Lung (tissue), 12 donors: ENCODE data around the gene OR51V1. TPM values are rescaled to one million over a fixed set of nuclear protein-coding genes. Genes with fewer than 3 reads are reported as not detected.

Source experiments
- ATAC-seq: fragments of 200-7000 bp; cut with Tn5 transposase; one replicate; pipeline ENCODE4 v1.9.1; 2020; ENCODE audit warnings: moderate number of reproducible peaks; ENCODE audit not compliant: insufficient read depth, low FRiP score
- DNase-seq, 3 donors: peaks; one replicate each; pipeline ENCODE4 v3.0.0-alpha.2; 2013 to 2017
- H3K27ac ChIP-seq, 2 donors: one replicate each; pipeline ENCODE4 v1.5.1; 2013; ENCODE audit warnings: mild to moderate bottlenecking in 2 of 2, moderate library complexity in 2 of 2, control low read depth in 1 of 2, inconsistent platforms in 1 of 2, low read depth in 1 of 2, low read length in 1 of 2
- H3K27me3 ChIP-seq, 3 donors: one replicate each; pipeline ENCODE4 v1.5.1; 2013; ENCODE audit warnings: low read length in 2 of 3; ENCODE audit not compliant: control insufficient read depth in 3 of 3, insufficient read depth in 3 of 3
- H3K36me3 ChIP-seq, 4 donors: one replicate each; pipeline ENCODE4 v1.5.1; 2013; ENCODE audit warnings: low read length in 4 of 4, mild to moderate bottlenecking in 1 of 4, moderate library complexity in 1 of 4; ENCODE audit not compliant: control insufficient read depth in 4 of 4, insufficient read depth in 4 of 4
- H3K4me1 ChIP-seq, 5 donors: one replicate each; pipeline ENCODE4 v1.5.1; 2013; ENCODE audit warnings: low read length in 5 of 5, mild to moderate bottlenecking in 2 of 5, moderate library complexity in 1 of 5; ENCODE audit not compliant: control insufficient read depth in 5 of 5, insufficient read depth in 5 of 5
- H3K4me3 ChIP-seq: one replicate; pipeline ENCODE4 v1.5.1; 2013; ENCODE audit warnings: mild to moderate bottlenecking, control low read depth, moderate library complexity
- H3K9ac ChIP-seq, 2 donors: one replicate each; pipeline ENCODE4 v1.5.1; 2013; ENCODE audit warnings: low read length in 2 of 2, control low read depth in 1 of 2; ENCODE audit not compliant: insufficient read depth in 1 of 2
- H3K9me3 ChIP-seq, 4 donors: one replicate each; pipeline ENCODE4 v1.5.1; 2013; ENCODE audit warnings: low read length in 3 of 4, mild to moderate bottlenecking in 1 of 4, moderate library complexity in 1 of 4; ENCODE audit not compliant: control insufficient read depth in 4 of 4, insufficient read depth in 3 of 4
- WGBS, 2 donors: extraction: QIAGEN DNeasy Blood & Tissue Kit; methylation state at CpG; one replicate each; pipeline ENCODE4 v1.1.7; 2013; 5-methylcytosine and 5-hydroxymethylcytosine counted together
- polyA plus RNA-seq, 2 donors: library from polyadenylated mRNA; stranded (reverse); fragments of 200-250 nt; gene quantifications; one replicate each; pipeline ENCODE4 v1.2.1, GENCODE V29; 2013
- total RNA-seq, 2 donors: library from RNA; depleted of rRNA in 1 of 2; stranded (reverse); fragments of >200 nt in 1 of 2; gene quantifications; one replicate each; pipeline ENCODE4 v1.2.1, GENCODE V29; 2014 to 2021
- TF ChIP-seq, protein P1 (sequence below): IDR thresholded peaks from 2 replicates; pipeline ENCODE4 v1.5.1; 2012; ENCODE audit warnings: mild to moderate bottlenecking; ENCODE audit errors: control extremely low read depth, extremely low read depth
- donor health status: control.
- donor health status: control.
- donor health status: Bipolar disorder and iron deficiency.
- donor health status: healthy.
- donor health status: DM: yes; HTN: yes; CAD: no.

The OR51V1 gene
- total and polyA plus RNA-seq, 4 donors: not detected

- 34 to 59% methylated on average over 1 of the region's 1 CpG for WGBS, 2 donors
- no peak overlapping the region for H3K4me3 ChIP-seq
- H3K27me3 ChIP-seq: no peaks in the 10 kb centered on the region
These were observed 27.2 kb upstream of the OR51V1 start for GRCh38 chr11:5227681-5228080.

GRCh38 chr11:5226732-5227310 lies 26.3 kb upstream of the OR51V1 start, which contains the start of gene HBB:
Gene HBB (minus strand): TSS chr11:5227071. CDS start chr11:5227021, 50 bp downstream.
- Histone ChIP-seq H3K4me3 (no peak within 1 kb of the TSS), H3K9me3 (no peaks in the 10 kb centered on the region), H3K4me1 (no peaks in the 10 kb centered on the region), H3K27ac (no peak within 1 kb of the TSS), H3K27me3 (no peaks in the 10 kb centered on the region), H3K36me3 (no peaks in the 10 kb centered on the region), H3K9ac (no peak within 1 kb of the TSS)
- DNase-seq (no peak), ATAC-seq (no peak)
- 82 to 95% methylated on average over 3 of the region's 3 CpGs for WGBS, 2 donors
- TF ChIP-seq, protein P1, sequence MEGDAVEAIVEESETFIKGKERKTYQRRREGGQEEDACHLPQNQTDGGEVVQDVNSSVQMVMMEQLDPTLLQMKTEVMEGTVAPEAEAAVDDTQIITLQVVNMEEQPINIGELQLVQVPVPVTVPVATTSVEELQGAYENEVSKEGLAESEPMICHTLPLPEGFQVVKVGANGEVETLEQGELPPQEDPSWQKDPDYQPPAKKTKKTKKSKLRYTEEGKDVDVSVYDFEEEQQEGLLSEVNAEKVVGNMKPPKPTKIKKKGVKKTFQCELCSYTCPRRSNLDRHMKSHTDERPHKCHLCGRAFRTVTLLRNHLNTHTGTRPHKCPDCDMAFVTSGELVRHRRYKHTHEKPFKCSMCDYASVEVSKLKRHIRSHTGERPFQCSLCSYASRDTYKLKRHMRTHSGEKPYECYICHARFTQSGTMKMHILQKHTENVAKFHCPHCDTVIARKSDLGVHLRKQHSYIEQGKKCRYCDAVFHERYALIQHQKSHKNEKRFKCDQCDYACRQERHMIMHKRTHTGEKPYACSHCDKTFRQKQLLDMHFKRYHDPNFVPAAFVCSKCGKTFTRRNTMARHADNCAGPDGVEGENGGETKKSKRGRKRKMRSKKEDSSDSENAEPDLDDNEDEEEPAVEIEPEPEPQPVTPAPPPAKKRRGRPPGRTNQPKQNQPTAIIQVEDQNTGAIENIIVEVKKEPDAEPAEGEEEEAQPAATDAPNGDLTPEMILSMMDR: no peak

More at GRCh38 chr11:5227681-5228080, 27.2 kb upstream of the OR51V1 start:
- TF ChIP-seq, protein P1: no peak
- DNase-seq: no peak
- Histone ChIP-seq H3K27ac (no peak overlapping the region), H3K36me3 (no peaks in the 10 kb centered on the region), H3K4me1 (no peaks in the 10 kb centered on the region), H3K9me3 (no peaks in the 10 kb centered on the region), H3K9ac (no peak overlapping the region)
- ATAC-seq: no peak

DNA sequence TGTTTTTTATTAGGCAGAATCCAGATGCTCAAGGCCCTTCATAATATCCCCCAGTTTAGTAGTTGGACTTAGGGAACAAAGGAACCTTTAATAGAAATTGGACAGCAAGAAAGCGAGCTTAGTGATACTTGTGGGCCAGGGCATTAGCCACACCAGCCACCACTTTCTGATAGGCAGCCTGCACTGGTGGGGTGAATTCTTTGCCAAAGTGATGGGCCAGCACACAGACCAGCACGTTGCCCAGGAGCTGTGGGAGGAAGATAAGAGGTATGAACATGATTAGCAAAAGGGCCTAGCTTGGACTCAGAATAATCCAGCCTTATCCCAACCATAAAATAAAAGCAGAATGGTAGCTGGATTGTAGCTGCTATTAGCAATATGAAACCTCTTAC lies 25.0 kb upstream of the OR51V1 start:
- Histone ChIP-seq H3K4me3 (no peak overlapping the region), H3K9ac (no peak overlapping the region), H3K4me1 (no peaks in the 10 kb centered on the region), H3K9me3 (no peaks in the 10 kb centered on the region), H3K36me3 (no peaks in the 10 kb centered on the region), H3K27ac (no peak overlapping the region), H3K27me3 (no peaks in the 10 kb centered on the region)
- ATAC-seq (no peak), DNase-seq (no peak)
- 62 to 82% methylated on average over 2 of the region's 2 CpGs for WGBS, 2 donors
- TF ChIP-seq, protein P1: no peak
